KMS-11 (cell line): Measurements from ENCODE around the gene FOXD1.
"Not testable (repeated sequence)": the region's sequence is repeated elsewhere in the genome, so short reads cannot be mapped to it uniquely, and the experiment has no call there.

Experiments
- H2AFZ ChIP-seq: fragments of 200-600 bp; sonication (generic); 2 replicates; pipeline ENCODE4 v1.6.1; 2016; ENCODE audit warnings: antibody characterized with exemption, mixed run types, low read depth
- H3K27ac ChIP-seq: fragments of 200-600 bp; sonication (generic); 2 replicates; pipeline ENCODE4 v1.6.1; 2016; ENCODE audit warnings: mild to moderate bottlenecking, mixed run types
- H3K27me3 ChIP-seq: fragments of 200-600 bp; sonication (generic); 2 replicates; pipeline ENCODE4 v1.6.1; 2017; ENCODE audit warnings: mild to moderate bottlenecking, low read depth, mixed run types, moderate library complexity; ENCODE audit not compliant: insufficient read depth
- H3K36me3 ChIP-seq: fragments of 200-600 bp; sonication (generic); 2 replicates; pipeline ENCODE4 v1.6.1; 2017; ENCODE audit warnings: mild to moderate bottlenecking, mixed run types; ENCODE audit not compliant: insufficient read depth
- H3K4me1 ChIP-seq: fragments of 200-600 bp; sonication (generic); 2 replicates; pipeline ENCODE4 v1.6.1; 2016; ENCODE audit warnings: mild to moderate bottlenecking, low read depth, mixed run types; ENCODE audit not compliant: poor library complexity, severe bottlenecking
- H3K4me2 ChIP-seq: fragments of 200-600 bp; sonication (generic); 2 replicates; pipeline ENCODE4 v1.7.0; 2016; ENCODE audit warnings: mild to moderate bottlenecking, mixed run types
- H3K4me3 ChIP-seq: fragments of 200-600 bp; sonication (generic); IDR thresholded peaks from 2 replicates; pipeline ENCODE4 v1.6.1; 2017; ENCODE audit warnings: low read depth, low read length, mixed read lengths; ENCODE audit not compliant: insufficient read depth
- H3K79me2 ChIP-seq: fragments of 200-600 bp; sonication (generic); 2 replicates; pipeline ENCODE4 v1.6.1; 2016; ENCODE audit warnings: low read depth, mixed run types; ENCODE audit not compliant: insufficient read depth
- H3K9ac ChIP-seq: fragments of 200-600 bp; sonication (generic); 2 replicates; pipeline ENCODE4 v1.6.1; 2016; ENCODE audit warnings: mild to moderate bottlenecking, mixed run types
- H4K20me1 ChIP-seq: fragments of 200-600 bp; sonication (generic); 2 replicates; pipeline ENCODE4 v1.6.1; 2016; ENCODE audit warnings: mild to moderate bottlenecking, mixed run types; ENCODE audit not compliant: insufficient read depth
- CTCF ChIP-seq: fragments of 200-600 bp; sonication (generic); conservative IDR thresholded peaks from 2 replicates; pipeline ENCODE4 v1.6.1; 2017; ENCODE audit warnings: low read depth, mild to moderate bottlenecking, antibody characterized with exemption, low read length, moderate library complexity, mixed read lengths

The FOXD1 gene

GRCh38 chr5:73460133-73460532 lies 11.6 kb upstream of the FOXD1 start:
- Histone ChIP-seq H3K27me3 (no peaks in the 10 kb centered on the region), H3K9ac (no peak overlapping the region), H3K79me2 (no peaks in the 10 kb centered on the region), H3K4me2 (no peak overlapping the region), H3K4me1 (no peaks in the 10 kb centered on the region), H3K27ac (no peak overlapping the region), H4K20me1 (no peaks in the 10 kb centered on the region), H3K4me3 (no peak overlapping the region), H2AFZ (no peak overlapping the region), H3K36me3 (no peaks in the 10 kb centered on the region)
- no peak for TF ChIP-seq CTCF

- TF ChIP-seq CTCF, result no peak
- H3K9ac ChIP-seq, result no peak overlapping the region
- H2AFZ ChIP-seq, result no peak overlapping the region
Observed at GRCh38 chr5:73459366-73459765, 10.8 kb upstream of the FOXD1 start.

GRCh38 chr5:73456462-73456861 lies 7.9 kb upstream of the FOXD1 start:
- not testable (repeated sequence) for H3K79me2 ChIP-seq, H3K9ac ChIP-seq, H3K4me1 ChIP-seq, H3K36me3 ChIP-seq, H3K4me2 ChIP-seq, H3K4me3 ChIP-seq, H4K20me1 ChIP-seq, H3K27ac ChIP-seq, H2AFZ ChIP-seq
- H3K27me3 ChIP-seq, result peaks cover 11% of the 10 kb centered on the region; the same call in 1 of the 2 replicates

More at GRCh38 chr5:73459366-73459765, 10.8 kb upstream of the FOXD1 start:
- no peaks in the 10 kb centered on the region for H3K27me3 ChIP-seq
- H3K4me2 ChIP-seq, result no peak overlapping the region
- H3K4me3 ChIP-seq, result no peak overlapping the region
- no peaks in the 10 kb centered on the region for H4K20me1 ChIP-seq
- H3K79me2 ChIP-seq, result no peaks in the 10 kb centered on the region
- no peaks in the 10 kb centered on the region for H3K36me3 ChIP-seq
- peaks cover 2% of the 10 kb centered on the region for H3K4me1 ChIP-seq
- no peak overlapping the region for H3K27ac ChIP-seq

GRCh38 chr5:73454379-73455036 lies 5.9 kb upstream of the FOXD1 start:
- no peak overlapping the region for H3K9ac ChIP-seq
- peak; percentile 93 for TF ChIP-seq CTCF
- peaks cover 21% of the 10 kb centered on the region for H3K4me1 ChIP-seq
- H4K20me1 ChIP-seq, result no peaks in the 10 kb centered on the region
- H3K4me2 ChIP-seq, result no peak overlapping the region
- no peak overlapping the region for H2AFZ ChIP-seq
- H3K36me3 ChIP-seq, result no peaks in the 10 kb centered on the region
- H3K27me3 ChIP-seq, result peaks cover 27% of the 10 kb centered on the region
- no peak overlapping the region for H3K4me3 ChIP-seq
- no peaks in the 10 kb centered on the region for H3K79me2 ChIP-seq
- no peak overlapping the region for H3K27ac ChIP-seq

- H3K36me3 ChIP-seq, result no peaks in the 10 kb centered on the region
- H3K79me2 ChIP-seq, result no peaks in the 10 kb centered on the region
- H3K4me1 ChIP-seq, result peaks cover 27% of the 10 kb centered on the region
- H2AFZ ChIP-seq, result no peak overlapping the region
- no peak for TF ChIP-seq CTCF
- H4K20me1 ChIP-seq, result no peaks in the 10 kb centered on the region
- no peak overlapping the region for H3K27ac ChIP-seq
- no peak overlapping the region for H3K4me2 ChIP-seq
- H3K27me3 ChIP-seq, result peaks cover 27% of the 10 kb centered on the region
- no peak overlapping the region for H3K9ac ChIP-seq
- H3K4me3 ChIP-seq, result no peak overlapping the region
Observed at GRCh38 chr5:73452215-73452614, 3.6 kb upstream of the FOXD1 start.
